ENCODE results near the gene AGBL3.

AGBL3 gene

GRCh38 chr7:135074096-135074495 lies 87.8 kb downstream of the AGBL3 start:
- no peak overlapping the region for H2AFZ ChIP-seq (ENCODE audit: low read length)
- DNase-seq = no peak
- TF ChIP-seq EZH2phosphoT487 (IDR thresholded peaks at IDR 0.05; ENCODE audit: low read length) (no peak), EZH2 (optimal IDR thresholded peaks at IDR 0.05; ENCODE audit: low read depth, low read length) (no peak)
- TF ChIP-seq, protein P1, sequence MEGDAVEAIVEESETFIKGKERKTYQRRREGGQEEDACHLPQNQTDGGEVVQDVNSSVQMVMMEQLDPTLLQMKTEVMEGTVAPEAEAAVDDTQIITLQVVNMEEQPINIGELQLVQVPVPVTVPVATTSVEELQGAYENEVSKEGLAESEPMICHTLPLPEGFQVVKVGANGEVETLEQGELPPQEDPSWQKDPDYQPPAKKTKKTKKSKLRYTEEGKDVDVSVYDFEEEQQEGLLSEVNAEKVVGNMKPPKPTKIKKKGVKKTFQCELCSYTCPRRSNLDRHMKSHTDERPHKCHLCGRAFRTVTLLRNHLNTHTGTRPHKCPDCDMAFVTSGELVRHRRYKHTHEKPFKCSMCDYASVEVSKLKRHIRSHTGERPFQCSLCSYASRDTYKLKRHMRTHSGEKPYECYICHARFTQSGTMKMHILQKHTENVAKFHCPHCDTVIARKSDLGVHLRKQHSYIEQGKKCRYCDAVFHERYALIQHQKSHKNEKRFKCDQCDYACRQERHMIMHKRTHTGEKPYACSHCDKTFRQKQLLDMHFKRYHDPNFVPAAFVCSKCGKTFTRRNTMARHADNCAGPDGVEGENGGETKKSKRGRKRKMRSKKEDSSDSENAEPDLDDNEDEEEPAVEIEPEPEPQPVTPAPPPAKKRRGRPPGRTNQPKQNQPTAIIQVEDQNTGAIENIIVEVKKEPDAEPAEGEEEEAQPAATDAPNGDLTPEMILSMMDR (IDR thresholded peaks at IDR 0.05; ENCODE audit: low read length) = no peak

GRCh38 chr7:135074531-135074930 lies 88.2 kb downstream of the AGBL3 start:
- Histone ChIP-seq H4K20me1 (ENCODE audit: insufficient read depth, low read length) (no peaks in the 10 kb centered on the region), H3K4me1 (ENCODE audit: low read length) (no peaks in the 10 kb centered on the region), H3K4me2 (ENCODE audit: low read depth, low read length) (no peak overlapping the region), H2AFZ (ENCODE audit: low read length) (no peak overlapping the region), H3K27ac (ENCODE audit: low read length) (no peak overlapping the region), H3K9me3 (replicated peaks; ENCODE audit: insufficient read depth, low read length) (no peaks in the 10 kb centered on the region), H3K36me3 (replicated peaks; ENCODE audit: insufficient read depth, low read length) (no peaks in the 10 kb centered on the region), H3K9me2 (replicated peaks; ENCODE audit: insufficient read depth, low read length) (no peaks in the 10 kb centered on the region), H3K9ac (ENCODE audit: low read length) (no peak overlapping the region), H3K4me3 (ENCODE audit: low read length) (no peak overlapping the region), H3K79me2 (ENCODE audit: low read length) (no peaks in the 10 kb centered on the region), H3F3A (ENCODE audit: insufficient read depth, low read length) (no peaks in the 10 kb centered on the region), H3K27me3 (replicated peaks; ENCODE audit: insufficient read depth, low read length) (no peaks in the 10 kb centered on the region)
- no peak for DNase-seq
- TF ChIP-seq EZH2phosphoT487 (IDR thresholded peaks at IDR 0.05; ENCODE audit: low read length) = no peak

More at GRCh38 chr7:135074096-135074495, 87.8 kb downstream of the AGBL3 start:
- H3K36me3 ChIP-seq (replicated peaks; ENCODE audit: insufficient read depth, low read length) = no peaks in the 10 kb centered on the region
- no peak overlapping the region for H3K27ac ChIP-seq (ENCODE audit: low read length)
- no peaks in the 10 kb centered on the region for H3K9me3 ChIP-seq (replicated peaks; ENCODE audit: insufficient read depth, low read length)
- no peaks in the 10 kb centered on the region for H3K9me2 ChIP-seq (replicated peaks; ENCODE audit: insufficient read depth, low read length)
- no peak overlapping the region for H3K4me2 ChIP-seq (ENCODE audit: low read depth, low read length)
- H3F3A ChIP-seq (ENCODE audit: insufficient read depth, low read length) = no peaks in the 10 kb centered on the region
- H3K79me2 ChIP-seq (ENCODE audit: low read length) = no peaks in the 10 kb centered on the region
- H3K27me3 ChIP-seq (replicated peaks; ENCODE audit: insufficient read depth, low read length) = no peaks in the 10 kb centered on the region
- no peaks in the 10 kb centered on the region for H3K4me1 ChIP-seq (ENCODE audit: low read length)
- no peaks in the 10 kb centered on the region for H4K20me1 ChIP-seq (ENCODE audit: insufficient read depth, low read length)
- H3K9ac ChIP-seq (ENCODE audit: low read length) = no peak overlapping the region
- H3K4me3 ChIP-seq (ENCODE audit: low read length) = no peak overlapping the region

DNA sequence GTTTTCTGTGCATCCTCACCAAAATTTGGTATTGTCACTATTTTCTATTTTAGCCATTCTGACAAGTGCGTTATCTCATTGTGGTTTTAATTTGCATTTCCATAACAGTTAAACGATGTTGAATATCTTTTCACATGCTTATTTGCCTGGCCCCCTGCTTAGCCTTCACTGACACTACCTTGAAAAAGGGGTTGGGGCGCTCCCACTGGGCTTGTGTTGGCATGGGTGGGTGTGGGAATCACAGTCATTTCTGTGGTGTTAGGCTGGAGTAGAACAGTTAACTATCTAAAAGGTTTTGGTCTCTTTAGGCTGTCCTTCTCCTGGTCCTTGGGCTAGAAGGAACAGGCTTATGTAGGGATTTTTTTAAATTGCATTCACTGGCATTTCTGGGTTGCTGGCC lies 89.4 kb downstream of the AGBL3 start:
- H3K27ac ChIP-seq (ENCODE audit: low read length) = no peak overlapping the region
- H3K9ac ChIP-seq (ENCODE audit: low read length) = no peak overlapping the region
- no peaks in the 10 kb centered on the region for H3K9me2 ChIP-seq (replicated peaks; ENCODE audit: insufficient read depth, low read length)
- H3K9me3 ChIP-seq (replicated peaks; ENCODE audit: insufficient read depth, low read length) = no peaks in the 10 kb centered on the region
- no peaks in the 10 kb centered on the region for H3K27me3 ChIP-seq (replicated peaks; ENCODE audit: insufficient read depth, low read length)
- no peaks in the 10 kb centered on the region for H3K36me3 ChIP-seq (replicated peaks; ENCODE audit: insufficient read depth, low read length)
- H3F3A ChIP-seq (ENCODE audit: insufficient read depth, low read length) = no peaks in the 10 kb centered on the region
- no peaks in the 10 kb centered on the region for H3K79me2 ChIP-seq (ENCODE audit: low read length)
- H2AFZ ChIP-seq (ENCODE audit: low read length) = no peak overlapping the region
- H4K20me1 ChIP-seq (ENCODE audit: insufficient read depth, low read length) = no peaks in the 10 kb centered on the region
- H3K4me1 ChIP-seq (ENCODE audit: low read length) = no peaks in the 10 kb centered on the region
- H3K4me2 ChIP-seq (ENCODE audit: low read depth, low read length) = no peak overlapping the region
- TF ChIP-seq EZH2phosphoT487 (IDR thresholded peaks at IDR 0.05; ENCODE audit: low read length) = no peak
- TF ChIP-seq EZH2 (optimal IDR thresholded peaks at IDR 0.05; ENCODE audit: low read depth, low read length) = no peak
- TF ChIP-seq, protein P1 (IDR thresholded peaks at IDR 0.05; ENCODE audit: low read length) = no peak
- H3K4me3 ChIP-seq (ENCODE audit: low read length) = no peak overlapping the region
- DNase-seq = no peak

- no peaks in the 10 kb centered on the region for H3K9me3 ChIP-seq (replicated peaks; ENCODE audit: insufficient read depth, low read length)
- no peak for DNase-seq
- H3K27me3 ChIP-seq (replicated peaks; ENCODE audit: insufficient read depth, low read length) = no peaks in the 10 kb centered on the region
- H3K9me2 ChIP-seq (replicated peaks; ENCODE audit: insufficient read depth, low read length) = no peaks in the 10 kb centered on the region
- no peak overlapping the region for H3K4me2 ChIP-seq (ENCODE audit: low read depth, low read length)
- TF ChIP-seq, protein P1 (IDR thresholded peaks at IDR 0.05; ENCODE audit: low read length) = no peak
- TF ChIP-seq EZH2 (optimal IDR thresholded peaks at IDR 0.05; ENCODE audit: low read depth, low read length) (no peak), EZH2phosphoT487 (IDR thresholded peaks at IDR 0.05; ENCODE audit: low read length) (no peak)
- H3K27ac ChIP-seq (ENCODE audit: low read length) = no peak overlapping the region
- no peaks in the 10 kb centered on the region for H3K79me2 ChIP-seq (ENCODE audit: low read length)
- H2AFZ ChIP-seq (ENCODE audit: low read length) = no peak overlapping the region
- H3K4me1 ChIP-seq (ENCODE audit: low read length) = no peaks in the 10 kb centered on the region
- H4K20me1 ChIP-seq (ENCODE audit: insufficient read depth, low read length) = no peaks in the 10 kb centered on the region
- H3K9ac ChIP-seq (ENCODE audit: low read length) = no peak overlapping the region
- H3K4me3 ChIP-seq (ENCODE audit: low read length) = no peak overlapping the region
- no peaks in the 10 kb centered on the region for H3K36me3 ChIP-seq (replicated peaks; ENCODE audit: insufficient read depth, low read length)
- H3F3A ChIP-seq (ENCODE audit: insufficient read depth, low read length) = no peaks in the 10 kb centered on the region
Measured at GRCh38 chr7:135076882-135077281, 90.6 kb downstream of the AGBL3 start.

All from MM.1S (cell line).